IPS DF 4.7 (cell line): ENCODE data around the gene ENTREP3.
"Not testable (repeated sequence)": the region's sequence is repeated elsewhere in the genome, so short reads cannot be mapped to it uniquely, and the experiment has no call there.

ENCODE experiments used
- DNase-seq: peaks from one replicate; pipeline ENCODE4 v3.0.0-alpha.2; 2013; ENCODE audit warnings: low spot score; ENCODE audit errors: extremely low read depth

Gene ENTREP3, protein sequence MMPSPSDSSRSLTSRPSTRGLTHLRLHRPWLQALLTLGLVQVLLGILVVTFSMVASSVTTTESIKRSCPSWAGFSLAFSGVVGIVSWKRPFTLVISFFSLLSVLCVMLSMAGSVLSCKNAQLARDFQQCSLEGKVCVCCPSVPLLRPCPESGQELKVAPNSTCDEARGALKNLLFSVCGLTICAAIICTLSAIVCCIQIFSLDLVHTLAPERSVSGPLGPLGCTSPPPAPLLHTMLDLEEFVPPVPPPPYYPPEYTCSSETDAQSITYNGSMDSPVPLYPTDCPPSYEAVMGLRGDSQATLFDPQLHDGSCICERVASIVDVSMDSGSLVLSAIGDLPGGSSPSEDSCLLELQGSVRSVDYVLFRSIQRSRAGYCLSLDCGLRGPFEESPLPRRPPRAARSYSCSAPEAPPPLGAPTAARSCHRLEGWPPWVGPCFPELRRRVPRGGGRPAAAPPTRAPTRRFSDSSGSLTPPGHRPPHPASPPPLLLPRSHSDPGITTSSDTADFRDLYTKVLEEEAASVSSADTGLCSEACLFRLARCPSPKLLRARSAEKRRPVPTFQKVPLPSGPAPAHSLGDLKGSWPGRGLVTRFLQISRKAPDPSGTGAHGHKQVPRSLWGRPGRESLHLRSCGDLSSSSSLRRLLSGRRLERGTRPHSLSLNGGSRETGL

GRCh38 chr1:155255243-155256007 lies at the start of gene ENTREP3:
TSS of gene ENTREP3 (minus strand) at chr1:155255483. CDS start at chr1:155254877, 606 bp downstream.
- no peak for DNase-seq

- no peak for DNase-seq
Measured at GRCh38 chr1:155304558-155305063, 49.3 kb upstream of the ENTREP3 start.

- no peak for DNase-seq
Measured at GRCh38 chr1:155301342-155301841, 46.1 kb upstream of the ENTREP3 start, which contains the start of gene PKLR. TSS of gene PKLR (minus strand) at chr1:155301438. CDS start at chr1:155301395, 43 bp downstream.

DNA sequence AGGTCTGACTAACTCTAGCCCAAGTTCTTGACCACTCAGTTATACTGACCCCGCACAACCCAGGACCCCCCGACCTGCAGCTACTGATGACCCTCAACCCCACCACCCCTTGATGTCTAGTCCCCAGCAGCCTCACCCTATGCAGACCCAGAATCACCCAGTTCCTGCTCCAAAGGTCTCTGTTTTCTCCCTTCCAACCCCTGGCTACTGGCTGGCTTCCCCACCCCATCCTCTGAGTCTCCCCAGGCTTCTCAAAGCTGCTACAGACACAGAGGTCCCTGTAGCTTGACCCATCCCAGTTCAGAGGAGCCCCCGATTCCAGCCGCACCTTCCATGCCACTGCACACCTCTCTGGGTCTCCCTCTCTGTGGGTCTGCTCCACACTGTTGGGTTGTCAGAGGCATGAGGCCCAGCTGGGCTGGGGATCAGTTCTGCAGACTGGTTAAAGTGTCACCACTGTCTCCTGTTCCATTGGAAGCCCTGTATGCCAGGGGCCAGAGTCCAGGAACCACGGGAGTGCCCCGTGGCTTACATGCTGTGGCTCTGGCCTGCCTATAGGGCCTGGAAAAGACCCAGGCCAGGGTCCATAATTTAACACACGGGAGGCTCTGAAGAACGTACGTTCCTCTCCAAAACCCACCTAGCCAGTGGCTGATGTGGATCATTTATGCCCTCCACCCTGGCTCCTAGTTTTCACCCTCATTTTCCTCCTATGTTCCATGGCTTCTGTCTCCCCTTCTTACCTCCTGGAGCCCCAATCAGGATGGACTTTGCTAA lies 45.5 kb upstream of the ENTREP3 start:
- no peak for DNase-seq

- no peak for DNase-seq
Measured at GRCh38 chr1:155300024-155300423, 44.7 kb upstream of the ENTREP3 start.

- no peak for DNase-seq
Measured at GRCh38 chr1:155297384-155297783, 42.1 kb upstream of the ENTREP3 start.

DNA sequence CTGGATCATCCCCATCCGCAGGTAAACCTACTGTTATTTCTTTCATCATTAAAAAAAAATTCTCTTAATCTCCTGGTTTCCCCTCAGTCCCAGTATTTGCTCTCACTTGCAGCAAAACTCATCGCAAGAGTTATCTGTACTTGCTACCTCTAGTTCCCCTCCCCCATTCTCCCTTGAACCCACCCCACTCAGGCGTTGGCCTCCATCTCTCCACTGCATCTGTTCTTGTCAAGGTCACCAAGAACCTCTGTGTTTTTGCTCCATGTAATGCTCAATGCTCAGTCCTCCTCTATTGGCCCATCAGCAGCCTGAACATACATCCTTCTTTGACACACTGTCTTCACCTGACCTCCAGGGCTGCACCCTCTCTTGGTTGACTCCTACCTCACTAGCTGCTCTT lies 41.4 kb upstream of the ENTREP3 start:
- no peak for DNase-seq

DNA sequence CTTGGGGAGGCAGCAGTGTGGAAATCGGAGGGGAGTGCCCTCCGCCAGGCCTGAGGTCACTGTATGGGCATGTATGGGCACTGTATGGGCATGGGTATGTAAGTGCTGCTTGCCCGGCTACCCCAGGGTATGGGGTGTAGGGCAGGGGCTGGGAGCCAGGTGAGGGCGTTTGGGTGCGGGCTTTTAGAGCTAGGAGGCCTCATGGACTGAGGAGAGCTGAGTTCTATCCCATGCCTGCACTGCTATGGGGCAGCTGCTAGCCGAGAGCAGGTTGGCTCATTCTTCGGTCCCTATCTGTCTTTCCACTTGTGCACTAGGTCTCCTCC lies 40.6 kb upstream of the ENTREP3 start:
- no peak for DNase-seq

GRCh38 chr1:155295183-155295941 lies 40.1 kb upstream of the ENTREP3 start:
- no peak for DNase-seq

GRCh38 chr1:155294520-155295182 lies 39.4 kb upstream of the ENTREP3 start:
- DNase-seq, result no peak

- DNase-seq, result no peak
Measured at GRCh38 chr1:155293086-155293749, 37.9 kb upstream of the ENTREP3 start.

DNA sequence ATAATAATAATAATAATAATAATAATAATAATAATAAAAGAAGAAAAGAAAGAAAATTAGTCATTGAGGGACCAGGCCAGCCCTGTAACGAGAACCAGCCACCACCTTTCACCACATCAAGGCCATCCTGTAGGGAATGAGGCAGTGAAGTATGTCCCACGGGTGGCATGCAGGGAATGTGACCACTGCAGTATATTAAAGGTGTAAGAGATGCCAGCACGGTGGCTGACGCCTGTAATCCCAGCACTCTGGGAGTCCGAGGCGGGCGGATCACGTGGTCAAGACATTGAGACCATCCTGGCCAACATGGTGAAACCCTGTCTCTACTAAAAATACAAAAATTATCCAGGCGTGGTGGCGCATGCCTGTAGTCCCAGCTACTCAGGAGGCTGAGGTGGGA lies 35.7 kb upstream of the ENTREP3 start:
- DNase-seq, result not testable (repeated sequence)

DNA sequence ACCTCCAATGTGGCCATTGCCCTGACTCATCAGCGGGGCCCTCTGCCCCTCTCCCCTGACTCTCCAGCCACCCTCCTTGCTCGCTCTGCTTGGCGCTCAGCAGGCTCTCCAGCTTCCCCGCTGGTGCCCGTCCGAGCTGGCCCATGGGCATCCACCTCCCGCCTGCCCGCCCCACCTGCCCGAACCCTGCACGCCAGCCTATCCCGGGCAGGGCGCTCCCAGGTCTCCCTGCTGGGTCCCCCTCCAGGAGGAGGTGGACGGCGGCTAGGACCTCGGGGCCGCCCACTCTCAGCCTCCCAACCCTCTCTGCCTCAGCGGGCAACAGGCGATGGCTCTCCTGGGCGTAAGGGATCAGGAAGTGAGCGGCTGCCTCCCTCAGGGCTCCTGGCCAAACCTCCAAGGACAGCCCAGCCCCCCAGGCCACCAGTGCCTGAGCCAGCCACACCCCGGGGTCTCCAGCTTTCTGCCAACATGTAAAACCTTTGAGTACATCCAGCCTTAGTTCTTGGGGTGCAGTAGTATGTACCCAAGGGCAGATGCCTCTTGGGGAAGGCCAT lies 32.8 kb upstream of the ENTREP3 start:
- no peak for DNase-seq

DNA sequence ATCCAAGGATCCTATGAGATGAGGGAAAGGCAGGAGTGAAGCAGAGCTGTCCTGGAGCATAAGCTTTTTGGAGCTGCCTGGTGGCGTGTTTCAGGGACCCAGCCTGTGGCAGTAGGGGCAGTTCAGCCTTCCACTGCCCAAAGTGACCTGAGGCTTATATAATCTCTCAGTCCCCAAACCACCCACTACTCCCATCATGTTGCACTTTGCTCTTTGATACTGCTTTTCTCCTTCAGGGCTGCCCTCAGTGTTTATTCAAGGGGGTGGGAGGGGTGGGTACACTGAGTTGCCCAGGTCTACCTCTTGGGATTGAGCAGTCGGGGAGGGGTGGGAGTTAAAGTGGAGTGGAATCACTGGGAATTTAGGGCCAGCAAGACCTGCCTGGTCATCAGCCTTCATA lies 31.3 kb upstream of the ENTREP3 start:
- DNase-seq, result no peak

DNA sequence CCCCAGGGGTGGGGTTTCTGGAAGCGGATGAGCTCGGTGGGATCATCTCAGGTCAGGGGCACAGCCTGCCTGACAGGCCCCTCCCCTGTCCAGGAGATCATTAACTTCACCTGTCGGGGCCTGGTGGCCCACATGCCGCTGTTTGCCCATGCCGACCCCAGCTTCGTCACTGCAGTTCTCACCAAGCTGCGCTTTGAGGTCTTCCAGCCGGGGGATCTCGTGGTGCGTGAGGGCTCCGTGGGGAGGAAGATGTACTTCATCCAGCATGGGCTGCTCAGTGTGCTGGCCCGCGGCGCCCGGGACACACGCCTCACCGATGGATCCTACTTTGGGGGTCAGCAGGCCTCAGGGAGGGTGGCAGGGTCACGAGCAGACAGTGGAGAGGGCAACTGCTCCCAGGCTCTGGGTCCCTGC lies 30.4 kb upstream of the ENTREP3 start:
- no peak for DNase-seq

DNA sequence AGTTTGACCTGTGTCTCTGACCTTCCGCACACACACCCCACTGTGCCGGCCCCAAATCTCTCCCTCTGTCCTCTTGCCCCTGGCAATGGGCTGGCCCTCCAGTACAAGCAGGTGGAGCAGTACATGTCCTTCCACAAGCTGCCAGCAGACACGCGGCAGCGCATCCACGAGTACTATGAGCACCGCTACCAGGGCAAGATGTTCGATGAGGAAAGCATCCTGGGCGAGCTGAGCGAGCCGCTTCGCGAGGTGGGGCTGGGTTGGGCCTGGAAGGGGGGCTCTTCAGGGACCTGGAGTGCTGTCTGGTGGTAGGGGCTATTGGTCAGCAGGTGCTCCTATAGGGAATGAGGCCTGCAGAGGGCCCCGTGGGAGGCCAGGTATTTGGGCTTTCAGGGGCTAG lies 29.8 kb upstream of the ENTREP3 start:
- DNase-seq, result no peak

GRCh38 chr1:155284476-155284875 lies 29.2 kb upstream of the ENTREP3 start:
- no peak for DNase-seq

GRCh38 chr1:155282488-155283091 lies 27.3 kb upstream of the ENTREP3 start:
- no peak for DNase-seq
